K562 (cell line): ENCODE measurements around the gene KRTAP4-6.
"Not testable (repeated sequence)": the region's sequence is repeated elsewhere in the genome, so short reads cannot be mapped to it uniquely, and the experiment has no call there.

Experiments used
- GABPA ChIP-seq: fragments of 200-800 bp; sonication (Bioruptor generic); conservative IDR thresholded peaks from 2 replicates; pipeline ENCODE4 v1.6.1; 2016; ENCODE audit warnings: low read depth, missing genetic modification characterization, missing compliant biosample characterization
- RCOR1 ChIP-seq, 2 experiments: IDR thresholded peaks; 2 replicates each; pipeline ENCODE4 v1.6.1; 2012; ENCODE audit warnings: low read depth in 2 of 2, low read length in 2 of 2, borderline replicate concordance in 1 of 2, improper control_type of control experiment in 1 of 2
- STAT5A ChIP-seq: IDR thresholded peaks from 2 replicates; pipeline ENCODE4 v1.6.1; 2012; ENCODE audit warnings: low read length, inconsistent platforms, borderline replicate concordance
- YY1 ChIP-seq, 3 experiments: IDR thresholded peaks; 2 replicates each; pipeline ENCODE4 v1.6.1; 2011; ENCODE audit warnings: low read length in 2 of 3, mild to moderate bottlenecking in 2 of 3, moderate library complexity in 2 of 3, borderline replicate concordance in 1 of 3, control low read depth in 1 of 3, low read depth in 1 of 3; ENCODE audit not compliant: insufficient read depth in 3 of 3, insufficient replicate concordance in 2 of 3, control insufficient read depth in 1 of 3, insufficient read length in 1 of 3; ENCODE audit errors: extremely low read depth in 1 of 3
- TF ChIP-seq, protein P1 (sequence below), 3 experiments: IDR thresholded peaks in 2 of 3; conservative IDR thresholded peaks in 1 of 3; 2 replicates each; pipeline ENCODE4 v1.5.1; 2011 to 2012; ENCODE audit warnings: low read length in 3 of 3, mild to moderate bottlenecking in 3 of 3, control low read depth in 2 of 3, improper control_type of control experiment in 1 of 3, inconsistent platforms in 1 of 3, low read depth in 1 of 3, mixed read lengths in 1 of 3, moderate library complexity in 1 of 3; ENCODE audit not compliant: insufficient read depth in 2 of 3

GRCh38 chr17:41099682-41100480 lies 40.5 kb downstream of the KRTAP4-6 start:
- not testable (repeated sequence) for TF ChIP-seq STAT5A; GABPA (tag); YY1 (IDR thresholded peaks at IDR 0.05; ENCODE audit: borderline replicate concordance in 1 of 3, control insufficient read depth in 1 of 3, extremely low read depth in 1 of 3, insufficient read depth in 3 of 3, insufficient read length in 1 of 3, insufficient replicate concordance in 2 of 3, low read depth in 1 of 3, low read length in 2 of 3); RCOR1 (IDR thresholded peaks at IDR 0.05; ENCODE audit: borderline replicate concordance in 1 of 2, low read depth in 2 of 2, low read length in 2 of 2)
- TF ChIP-seq, protein P1, sequence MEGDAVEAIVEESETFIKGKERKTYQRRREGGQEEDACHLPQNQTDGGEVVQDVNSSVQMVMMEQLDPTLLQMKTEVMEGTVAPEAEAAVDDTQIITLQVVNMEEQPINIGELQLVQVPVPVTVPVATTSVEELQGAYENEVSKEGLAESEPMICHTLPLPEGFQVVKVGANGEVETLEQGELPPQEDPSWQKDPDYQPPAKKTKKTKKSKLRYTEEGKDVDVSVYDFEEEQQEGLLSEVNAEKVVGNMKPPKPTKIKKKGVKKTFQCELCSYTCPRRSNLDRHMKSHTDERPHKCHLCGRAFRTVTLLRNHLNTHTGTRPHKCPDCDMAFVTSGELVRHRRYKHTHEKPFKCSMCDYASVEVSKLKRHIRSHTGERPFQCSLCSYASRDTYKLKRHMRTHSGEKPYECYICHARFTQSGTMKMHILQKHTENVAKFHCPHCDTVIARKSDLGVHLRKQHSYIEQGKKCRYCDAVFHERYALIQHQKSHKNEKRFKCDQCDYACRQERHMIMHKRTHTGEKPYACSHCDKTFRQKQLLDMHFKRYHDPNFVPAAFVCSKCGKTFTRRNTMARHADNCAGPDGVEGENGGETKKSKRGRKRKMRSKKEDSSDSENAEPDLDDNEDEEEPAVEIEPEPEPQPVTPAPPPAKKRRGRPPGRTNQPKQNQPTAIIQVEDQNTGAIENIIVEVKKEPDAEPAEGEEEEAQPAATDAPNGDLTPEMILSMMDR (IDR thresholded peaks at IDR 0.05 in 2 of 3, conservative IDR thresholded peaks at IDR 0.05 in 1 of 3; ENCODE audit: insufficient read depth in 2 of 3, low read depth in 1 of 3, low read length in 3 of 3), result not testable (repeated sequence)
